ENCODE measurements around the gene SYTL2.
A peak's percentile ranks its signal among the peaks of the same experiment; 100 is the strongest.

SYTL2 gene

DNA sequence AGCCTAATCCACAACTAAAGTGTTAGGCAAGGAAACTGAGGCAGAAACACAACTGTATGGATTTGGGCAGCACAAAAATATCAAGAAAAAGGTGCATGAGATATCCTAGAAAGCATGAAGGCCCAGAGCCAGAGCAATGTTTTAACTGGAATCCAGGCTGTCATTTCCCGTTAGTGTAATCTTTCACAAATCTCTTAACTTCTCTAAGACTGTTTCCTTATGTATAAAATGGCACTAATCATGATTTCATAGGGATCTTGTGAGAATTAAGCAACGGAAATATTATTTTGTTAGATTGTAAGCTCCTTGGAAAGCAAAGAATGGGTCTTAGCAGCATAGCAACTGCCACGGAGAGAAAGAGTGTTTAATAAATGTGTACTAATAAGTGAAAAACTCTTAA, 14.7 kb upstream of the SYTL2 start:
- no peak for DNase-seq

GRCh38 chr11:85823816-85824215, 12.9 kb upstream of the SYTL2 start:
- peak; percentile 92 for DNase-seq

- no peak for DNase-seq
These were observed 11.9 kb upstream of the SYTL2 start for GRCh38 chr11:85822814-85823213.

GRCh38 chr11:85821636-85822035, 10.7 kb upstream of the SYTL2 start:
- no peak for DNase-seq

DNA sequence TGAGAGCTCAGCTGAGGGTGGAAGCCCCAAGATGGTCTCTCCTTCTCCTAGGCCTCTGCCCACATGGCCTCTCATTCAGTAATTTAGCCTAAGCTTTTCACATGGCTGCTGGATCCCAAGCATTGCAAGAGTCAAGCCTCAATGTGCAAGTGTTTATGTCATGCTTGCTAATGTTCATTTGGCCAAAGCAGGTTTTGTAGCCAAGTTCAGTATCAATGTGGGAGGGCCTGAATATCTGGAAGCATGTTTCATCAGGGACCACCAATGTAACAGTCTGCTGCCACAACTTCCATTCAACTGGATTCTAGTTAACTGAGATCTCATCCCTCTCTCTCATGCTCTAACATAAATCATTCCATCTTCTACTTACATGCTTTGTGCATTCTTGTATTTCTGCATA, 8.5 kb upstream of the SYTL2 start:
- no peak for DNase-seq

- DNase-seq: no peak
These were observed 4.4 kb upstream of the SYTL2 start for GRCh38 chr11:85815186-85815931.

DNA sequence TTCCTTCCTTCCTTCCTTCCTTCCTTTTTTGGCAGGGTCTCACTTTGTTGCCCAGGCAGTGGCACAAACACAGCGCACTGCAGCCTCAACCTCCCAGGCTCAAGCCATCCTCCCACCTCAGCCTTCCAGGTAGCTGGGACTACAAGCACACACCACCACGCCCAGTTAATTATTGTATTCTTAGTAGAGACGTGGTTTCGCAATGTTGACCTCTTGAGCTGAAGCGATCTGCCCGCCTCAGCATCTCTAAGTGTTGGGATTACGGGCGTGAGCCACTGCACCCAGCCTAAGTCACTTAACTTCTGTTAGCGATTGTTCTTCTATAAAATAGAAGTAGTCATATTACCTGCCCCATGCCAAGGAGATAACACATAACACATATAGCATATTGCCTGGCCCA, 2.8 kb upstream of the SYTL2 start:
- DNase-seq: no peak

DNA sequence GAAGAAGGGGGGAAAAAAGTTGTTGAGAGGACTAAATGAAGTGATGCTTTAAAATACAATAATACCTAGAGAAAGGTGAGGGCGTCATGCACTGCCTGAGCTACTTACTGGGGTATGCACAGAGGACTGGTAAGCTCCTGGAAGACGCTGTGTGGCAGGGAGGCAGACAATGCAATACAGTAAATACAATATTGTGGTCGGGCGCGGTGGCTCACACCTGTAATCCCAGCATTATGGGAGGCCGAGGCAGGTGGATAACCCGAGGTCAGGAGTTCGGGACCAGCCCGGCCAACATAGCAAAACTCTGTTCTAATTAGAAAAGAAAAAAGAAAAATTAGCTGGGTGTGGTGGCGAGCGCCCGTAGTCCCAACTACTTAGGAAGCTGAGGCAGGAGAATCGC, 683 bp upstream of the SYTL2 start:
- DNase-seq: no peak

DNA sequence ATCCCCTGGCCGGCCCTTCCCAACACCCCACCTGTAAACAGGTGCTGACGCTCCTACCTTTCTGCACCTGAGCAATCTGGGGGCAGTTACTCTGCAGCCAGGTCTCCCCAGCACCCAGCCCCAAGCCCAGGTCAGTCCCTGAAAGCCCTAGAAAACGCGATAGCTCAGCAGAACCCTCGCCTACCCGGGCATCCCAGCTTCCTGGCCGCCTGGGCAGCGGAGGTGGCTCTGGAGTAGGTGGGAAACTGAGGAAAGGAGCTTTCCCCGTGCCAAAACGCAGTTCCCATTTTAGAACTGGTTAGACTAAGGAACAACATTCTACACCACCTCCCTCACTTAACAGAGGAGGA, 445 bp downstream of the SYTL2 start:
- no peak for DNase-seq

DNA sequence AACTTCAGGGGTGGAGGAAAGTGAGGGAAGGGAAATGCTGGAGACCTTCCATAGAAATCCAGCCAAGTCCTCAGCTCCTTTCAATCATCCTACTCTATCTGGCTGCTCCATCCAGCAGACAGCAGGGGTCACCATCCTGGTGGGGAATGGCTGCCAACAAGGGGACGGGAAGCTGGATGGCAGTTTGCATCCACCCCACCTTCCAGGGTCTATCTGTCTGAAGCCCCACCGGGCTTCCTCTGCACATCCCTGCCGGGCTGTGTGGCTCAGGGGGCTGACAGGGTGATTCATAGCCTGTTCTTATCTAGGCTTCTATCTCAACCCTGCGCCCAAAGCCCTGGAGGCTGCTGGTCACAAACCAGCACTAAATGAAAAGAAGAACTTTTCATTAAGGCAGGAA, 1.1 kb downstream of the SYTL2 start:
- peak; percentile 32 for DNase-seq

- DNase-seq: peak; percentile 28
These were observed 1.8 kb downstream of the SYTL2 start for GRCh38 chr11:85809191-85809590.

- DNase-seq: no peak
These were observed 4.1 kb downstream of the SYTL2 start for GRCh38 chr11:85806876-85807275.

DNA sequence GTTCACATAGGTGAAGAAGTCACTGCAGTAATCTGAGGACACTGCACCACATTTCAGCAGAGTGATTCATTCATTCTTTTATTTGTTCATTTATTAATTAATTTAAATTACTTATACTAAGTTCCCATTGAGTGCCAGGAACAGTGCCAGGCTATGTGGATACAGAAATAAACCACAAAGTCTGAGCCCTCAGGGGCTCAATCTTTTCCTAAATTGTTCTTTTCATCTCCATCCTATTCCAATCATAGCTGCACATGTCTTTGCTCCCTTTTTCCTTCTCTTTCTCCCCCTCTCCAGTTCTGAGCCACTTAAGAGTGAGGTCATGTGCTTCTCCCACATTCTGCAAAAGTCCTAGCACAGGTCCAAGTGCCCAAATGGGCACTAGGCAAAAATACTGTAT, 4.9 kb downstream of the SYTL2 start:
- no peak for DNase-seq

GRCh38 chr11:85805387-85805786, 5.6 kb downstream of the SYTL2 start:
- no peak for DNase-seq

DNA sequence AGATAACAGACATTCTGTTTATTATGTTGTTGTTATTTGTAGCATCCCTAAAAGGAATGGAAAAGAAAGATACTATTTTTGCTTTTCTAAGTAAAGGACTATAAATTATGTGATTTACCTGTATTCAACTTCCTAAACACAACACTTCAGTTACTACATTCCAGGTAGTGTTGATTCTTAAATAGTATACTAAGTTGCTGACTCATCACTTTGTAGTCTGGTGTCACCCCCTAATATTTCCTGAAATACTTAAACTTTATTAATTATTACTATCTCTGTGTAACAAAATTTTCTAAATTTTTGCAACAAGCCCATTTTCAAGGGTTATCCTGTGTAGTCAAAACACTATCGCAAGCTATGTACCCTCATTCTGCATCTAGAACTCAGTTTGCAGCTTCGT, 7.0 kb downstream of the SYTL2 start:
- DNase-seq: no peak

GRCh38 chr11:85803303-85803702, 7.6 kb downstream of the SYTL2 start:
- DNase-seq: no peak

GRCh38 chr11:85801527-85801926, 9.4 kb downstream of the SYTL2 start:
- DNase-seq: no peak

- no peak for DNase-seq
These were observed 10.2 kb downstream of the SYTL2 start for GRCh38 chr11:85800595-85801342.

GRCh38 chr11:85799142-85799541, 11.8 kb downstream of the SYTL2 start:
- DNase-seq: no peak

- no peak for DNase-seq
These were observed 12.6 kb downstream of the SYTL2 start for GRCh38 chr11:85798361-85798760.

GRCh38 chr11:85795712-85796487, 15.0 kb downstream of the SYTL2 start:
- DNase-seq: no peak

- no peak for DNase-seq
These were observed 19.4 kb downstream of the SYTL2 start for GRCh38 chr11:85791409-85791990.
